IPS DF 4.7 (cell line): ENCODE measurements around the gene CCDC63.
"Not testable (repeated sequence)": the region's sequence is repeated elsewhere in the genome, so short reads cannot be mapped to it uniquely, and the experiment has no call there.

Source experiments
- DNase-seq: peaks from one replicate; pipeline ENCODE4 v3.0.0-alpha.2; 2013; ENCODE audit warnings: low spot score; ENCODE audit errors: extremely low read depth

Gene CCDC63

DNA sequence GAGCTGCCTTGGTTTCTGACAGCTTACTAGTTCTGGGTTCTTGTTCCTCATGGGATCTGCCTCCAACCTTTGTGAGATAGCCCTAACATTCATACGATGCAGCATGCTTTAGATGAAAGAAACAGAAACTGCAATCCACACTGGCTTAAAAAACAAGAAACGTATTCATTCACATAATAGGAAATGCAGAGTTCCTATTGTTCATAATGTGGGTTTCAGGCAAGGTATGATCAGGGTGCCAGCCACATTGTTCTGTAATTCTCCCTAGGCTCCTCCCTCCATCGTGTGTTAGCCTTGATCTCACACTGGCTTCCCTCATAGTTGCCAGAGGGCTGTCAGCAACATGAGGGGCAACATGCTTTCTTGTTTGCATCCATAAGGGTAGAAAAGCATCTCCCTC is 2.7 kb upstream of the CCDC63 start:
- no peak for DNase-seq

DNA sequence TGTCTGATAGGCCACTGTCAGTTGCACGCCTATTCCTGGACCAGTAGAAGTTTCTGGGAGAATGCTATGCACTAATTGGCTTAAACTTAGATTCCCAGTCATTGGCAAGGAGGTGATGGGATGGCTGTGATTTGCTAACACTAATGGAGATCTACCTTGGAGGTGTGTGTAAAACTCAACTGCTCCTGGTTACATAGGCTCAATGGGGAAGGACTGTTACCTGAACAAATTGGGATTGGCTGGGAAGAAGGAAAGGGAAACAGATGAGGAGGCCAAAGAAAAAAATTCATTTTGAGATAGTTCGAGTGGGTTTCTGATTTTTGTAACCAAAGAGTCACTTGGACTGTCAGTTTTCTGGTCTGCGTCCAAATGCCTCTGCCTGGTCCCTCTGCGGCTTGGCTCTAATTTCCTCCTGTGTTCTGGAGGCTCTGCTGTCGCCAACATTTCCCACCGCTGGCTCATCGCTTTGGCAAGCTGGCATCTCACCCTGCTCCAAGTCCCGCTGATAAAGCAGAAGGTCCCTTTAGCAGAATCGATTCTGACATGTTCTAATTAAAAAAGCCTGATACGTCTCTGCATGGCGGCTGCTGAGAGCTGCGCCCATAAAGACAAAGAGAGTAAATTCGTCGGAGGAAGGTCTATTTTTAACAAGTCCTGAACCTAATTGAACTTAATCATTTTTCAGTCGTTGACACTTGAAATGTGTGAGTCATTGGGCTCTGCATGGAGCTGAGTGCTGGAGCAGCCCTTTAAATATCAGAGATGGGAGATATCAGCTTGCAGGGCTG is 2.0 kb upstream of the CCDC63 start:
- DNase-seq, result no peak

DNA sequence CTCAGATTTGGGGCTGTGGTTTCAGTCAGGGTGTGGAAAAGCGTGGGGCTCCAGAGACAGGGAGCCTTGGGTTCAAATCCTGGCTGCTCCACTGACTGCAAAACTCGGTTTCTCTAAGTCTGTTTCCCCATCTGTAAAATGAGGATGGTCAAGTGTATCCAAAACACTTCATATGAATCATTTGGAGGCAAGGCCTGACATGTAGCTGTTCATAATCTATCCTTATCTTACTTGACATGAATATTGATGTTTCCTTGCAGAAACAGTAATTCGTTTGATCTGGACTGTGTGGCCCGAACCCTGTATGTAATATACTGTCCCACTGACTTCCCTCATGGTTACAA is 1.5 kb upstream of the CCDC63 start:
- DNase-seq, result no peak

DNA sequence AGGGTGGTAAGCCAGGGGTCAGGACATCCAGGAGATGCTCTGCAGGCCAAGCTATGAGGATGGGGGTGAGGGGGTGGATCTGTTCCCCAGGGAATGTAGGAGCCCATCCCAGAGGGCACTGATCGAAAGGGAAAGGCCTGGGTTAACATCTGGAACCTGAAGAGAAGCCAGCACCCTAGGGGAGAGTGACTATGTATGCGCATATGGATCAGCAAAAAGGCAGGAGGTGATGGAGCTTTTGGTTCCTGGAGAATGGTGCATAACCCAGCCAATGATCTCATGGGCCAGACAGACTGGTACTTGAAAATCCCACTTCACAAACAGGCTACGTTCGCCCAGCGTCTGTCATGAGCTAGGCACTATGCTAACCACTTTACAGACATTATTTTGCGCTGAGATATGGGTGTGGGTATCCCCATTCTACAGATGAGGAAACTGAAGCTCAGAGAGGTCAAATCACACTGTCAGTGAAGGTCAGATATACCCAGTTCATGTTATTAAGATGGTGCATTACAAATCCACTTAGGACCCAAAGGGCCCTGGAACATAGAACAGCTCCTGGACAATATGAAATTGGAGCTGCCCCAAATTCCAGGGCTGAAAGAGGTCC is 1.6 kb downstream of the CCDC63 start:
- no peak for DNase-seq

DNA sequence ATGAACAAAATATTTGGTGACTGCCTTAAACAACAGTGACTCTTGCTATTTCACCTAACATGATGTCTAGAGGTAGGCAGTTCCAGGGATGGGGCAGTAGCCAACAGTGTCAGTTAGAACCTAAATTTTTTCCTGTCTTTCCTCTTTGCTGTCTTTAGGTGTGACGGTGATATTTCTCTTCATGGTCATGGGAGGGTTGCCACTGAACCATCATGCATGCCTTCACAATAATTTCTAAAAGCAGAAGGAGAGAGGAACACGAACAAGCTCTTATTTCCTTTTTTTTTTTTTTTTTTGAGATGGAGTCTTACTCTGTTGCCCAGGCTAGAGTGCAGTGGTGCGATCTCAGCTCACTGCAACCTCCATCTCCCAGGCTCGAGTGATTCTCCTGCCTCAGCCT is 2.4 kb downstream of the CCDC63 start:
- no peak for DNase-seq

DNA sequence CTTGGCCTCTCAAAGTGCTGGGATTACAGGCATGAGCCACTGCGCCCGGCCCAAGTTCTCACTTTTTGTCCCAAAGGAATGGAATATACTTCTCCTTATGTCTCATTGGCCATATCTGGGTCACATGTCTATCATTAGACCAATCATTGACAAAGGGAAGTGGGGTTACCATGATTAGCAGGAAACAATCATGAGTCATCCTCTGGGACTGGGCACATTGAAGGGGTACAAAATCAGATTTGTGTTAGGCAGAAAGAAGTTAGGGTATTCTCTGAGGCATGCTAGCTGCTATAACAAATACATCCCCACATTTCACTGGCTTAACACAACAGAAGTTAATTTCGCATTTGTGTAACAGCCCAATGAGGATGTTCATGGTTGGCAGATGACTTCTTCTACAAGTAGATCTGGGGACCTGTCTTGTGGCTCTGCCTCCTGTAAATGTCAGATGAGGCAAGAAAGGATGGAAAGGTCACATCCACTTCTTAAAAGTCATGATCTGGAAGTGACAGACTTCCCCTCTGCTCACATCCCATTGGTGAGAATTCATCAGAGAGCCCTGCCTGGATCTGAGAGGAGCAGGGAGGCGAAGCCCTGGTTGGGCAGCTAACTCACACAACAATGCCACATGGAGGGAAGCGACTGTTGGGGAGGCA is 3.1 kb downstream of the CCDC63 start:
- DNase-seq, result no peak

DNA sequence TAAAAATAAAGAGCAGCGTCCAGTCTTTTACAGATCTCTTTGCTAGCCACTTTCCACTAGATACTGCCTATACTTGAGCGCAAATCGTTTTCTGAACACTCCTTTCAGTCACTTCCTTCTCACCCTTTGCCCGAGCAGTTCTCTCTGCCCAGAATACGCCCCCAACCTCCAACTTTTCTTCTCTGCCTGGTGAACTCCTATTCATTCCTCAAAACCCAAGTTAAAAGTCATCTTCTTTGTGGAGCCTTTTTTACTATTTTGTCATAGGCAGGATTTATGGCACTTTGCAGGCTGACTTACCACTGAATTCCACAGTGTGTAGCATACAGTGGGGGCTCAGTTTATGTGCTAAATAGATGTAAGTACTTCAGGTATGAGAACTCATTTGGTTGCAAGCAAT is 4.0 kb downstream of the CCDC63 start:
- DNase-seq, result no peak

DNA sequence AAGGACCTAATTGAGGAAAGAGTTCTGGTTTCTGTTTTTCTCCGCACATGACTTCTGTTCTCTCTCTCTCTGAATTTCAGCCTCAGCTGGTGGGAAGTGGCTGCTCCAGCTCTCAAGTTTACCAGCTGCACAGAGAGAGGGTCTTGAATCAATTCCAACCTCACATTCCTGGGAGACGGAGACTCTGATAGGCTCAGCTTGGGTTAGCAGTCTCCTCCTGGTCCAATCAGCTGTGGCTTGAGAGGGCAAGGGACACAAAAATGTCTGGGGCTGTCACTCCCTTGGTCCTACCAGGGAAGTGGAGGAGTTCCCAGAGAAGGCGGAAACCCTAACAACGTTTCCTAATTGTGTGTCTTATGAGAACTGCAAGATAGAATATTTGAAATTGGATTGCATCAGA is 7.0 kb downstream of the CCDC63 start:
- DNase-seq, result no peak

DNA sequence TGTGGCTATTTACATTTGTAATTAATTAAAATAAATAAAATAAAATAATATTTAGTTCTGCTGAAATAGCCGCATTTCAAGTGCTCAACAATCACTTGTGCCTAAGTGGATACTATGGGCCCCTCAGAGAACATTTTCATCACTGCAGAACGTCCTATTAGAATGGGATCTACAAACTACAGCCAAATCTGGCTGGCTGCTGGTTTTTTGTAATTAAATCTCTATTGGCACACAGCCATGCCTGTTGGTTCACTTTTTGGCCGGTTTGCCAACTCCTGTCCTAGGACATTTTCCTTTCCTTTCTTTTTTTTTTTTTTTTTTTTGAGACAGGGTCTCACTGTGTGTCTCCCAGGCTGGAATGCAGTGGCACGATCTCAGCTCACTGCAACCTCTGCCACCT is 9.8 kb downstream of the CCDC63 start:
- DNase-seq, result no peak

DNA sequence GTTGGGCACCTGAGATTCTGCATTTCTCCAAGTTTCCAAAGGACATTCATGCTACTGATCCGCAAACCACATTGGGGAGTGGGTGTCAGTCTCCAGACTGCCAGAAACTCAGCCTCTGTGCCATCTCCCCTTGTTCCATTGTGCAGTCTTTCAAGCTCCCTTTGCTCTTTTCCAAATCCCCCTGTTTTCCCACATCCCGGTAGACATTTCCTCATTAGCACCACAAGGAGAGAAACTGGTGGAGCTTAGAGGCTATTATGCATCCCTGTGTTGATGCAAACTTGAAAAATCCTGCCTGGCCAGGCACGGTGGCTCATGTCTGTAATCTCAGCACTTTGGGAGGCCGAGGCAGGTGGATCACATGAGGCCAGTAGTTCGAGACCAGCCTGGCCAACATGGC is 10.7 kb downstream of the CCDC63 start:
- no peak for DNase-seq

DNA sequence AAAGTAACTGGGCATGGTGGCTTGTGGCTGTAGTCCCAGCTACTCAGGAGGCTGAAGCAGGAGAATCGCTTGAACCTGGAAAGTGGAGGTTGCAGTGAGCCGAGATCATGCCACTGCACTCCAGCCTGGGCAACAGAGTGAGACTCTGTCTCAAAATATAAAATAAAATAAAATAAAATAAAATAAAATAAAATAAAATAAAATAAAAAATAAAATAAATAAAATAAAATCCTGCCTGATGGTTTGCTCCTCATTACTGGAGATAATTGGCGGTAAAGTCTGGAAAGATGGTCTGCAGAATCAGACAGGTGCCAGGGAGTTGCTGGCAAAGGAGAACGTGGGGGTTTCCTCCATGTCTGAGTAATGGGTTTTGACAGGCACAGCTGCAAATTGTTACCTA is 11.2 kb downstream of the CCDC63 start:
- not testable (repeated sequence) for DNase-seq

DNA sequence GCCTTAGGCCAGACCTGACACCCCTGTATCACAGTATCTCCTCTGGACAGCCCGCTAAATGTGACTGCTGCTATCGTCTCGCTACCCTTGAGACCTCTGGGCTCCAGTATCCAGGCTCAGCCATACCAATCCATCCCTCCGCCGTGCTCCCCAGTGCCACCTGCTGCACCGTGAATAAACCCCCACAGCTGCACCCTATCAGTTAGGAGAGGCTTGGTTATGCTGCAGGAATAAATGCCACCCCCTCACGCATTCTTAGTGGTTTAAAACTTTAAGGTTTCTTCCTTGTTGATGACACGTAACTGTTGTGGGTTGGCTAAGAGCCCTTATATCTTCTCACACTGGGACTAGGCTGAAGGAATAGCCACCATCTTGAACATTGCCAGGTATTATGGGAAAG is 12.1 kb downstream of the CCDC63 start:
- no peak for DNase-seq

DNA sequence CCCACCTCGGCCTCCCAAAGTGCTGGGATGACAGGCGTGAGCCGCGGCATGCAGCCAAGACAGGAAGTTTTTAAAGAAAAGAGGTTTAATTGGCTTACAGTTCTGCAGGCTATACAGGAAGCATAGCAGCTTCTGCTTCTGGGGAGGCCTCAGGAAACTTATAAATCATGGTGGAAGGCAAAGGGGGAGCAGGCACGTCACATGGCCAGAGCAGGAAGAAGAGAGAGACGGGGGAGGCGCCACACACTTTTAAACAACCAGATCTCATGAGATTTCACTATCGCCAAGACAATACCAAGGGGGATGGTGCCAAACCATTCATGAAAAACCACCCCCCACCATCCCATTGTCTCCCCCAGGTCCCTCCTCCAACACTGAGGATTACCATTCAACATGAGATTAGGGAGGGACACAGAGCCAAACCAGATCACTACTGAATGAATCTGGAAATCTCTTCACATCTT is 14.1 kb downstream of the CCDC63 start:
- DNase-seq, result no peak

DNA sequence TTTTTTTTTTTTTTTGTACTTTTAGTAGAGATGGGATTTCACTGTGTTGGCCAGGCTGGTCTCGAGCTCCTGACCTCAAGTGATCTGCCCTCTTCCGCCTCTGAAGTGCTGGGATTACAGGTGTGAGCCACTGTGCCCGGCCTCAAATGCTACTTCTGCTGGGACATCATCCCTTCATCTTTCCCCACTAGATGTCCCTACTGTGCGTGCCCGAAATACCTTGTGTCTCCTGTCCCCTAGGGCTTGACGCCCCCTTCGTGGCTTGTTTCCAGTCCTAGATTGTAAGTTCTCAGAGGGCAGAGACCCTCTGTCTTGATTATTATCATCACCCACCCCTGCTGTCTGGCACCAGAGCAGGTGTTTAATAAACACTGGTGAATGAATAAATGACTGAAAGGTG is 14.9 kb downstream of the CCDC63 start:
- no peak for DNase-seq

DNA sequence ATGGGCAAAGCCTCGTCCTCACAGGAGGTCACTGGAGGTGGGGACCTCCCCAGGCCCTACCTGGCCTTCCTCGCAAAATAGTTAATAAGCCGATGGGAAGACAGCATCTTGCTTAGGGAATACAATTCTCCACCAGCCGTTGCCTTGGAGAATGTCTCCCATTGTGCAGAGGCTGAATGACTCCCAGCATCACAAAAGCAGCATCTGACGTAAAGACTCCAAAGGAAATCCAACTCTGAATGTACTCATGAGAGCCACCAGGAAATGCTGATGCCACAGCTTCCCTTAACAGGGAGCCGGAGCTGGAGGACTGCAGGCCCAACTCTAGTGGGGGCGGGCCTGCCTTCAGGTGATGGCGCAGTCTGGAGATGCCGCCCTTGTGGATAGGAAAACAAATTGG is 15.5 kb downstream of the CCDC63 start:
- no peak for DNase-seq

DNA sequence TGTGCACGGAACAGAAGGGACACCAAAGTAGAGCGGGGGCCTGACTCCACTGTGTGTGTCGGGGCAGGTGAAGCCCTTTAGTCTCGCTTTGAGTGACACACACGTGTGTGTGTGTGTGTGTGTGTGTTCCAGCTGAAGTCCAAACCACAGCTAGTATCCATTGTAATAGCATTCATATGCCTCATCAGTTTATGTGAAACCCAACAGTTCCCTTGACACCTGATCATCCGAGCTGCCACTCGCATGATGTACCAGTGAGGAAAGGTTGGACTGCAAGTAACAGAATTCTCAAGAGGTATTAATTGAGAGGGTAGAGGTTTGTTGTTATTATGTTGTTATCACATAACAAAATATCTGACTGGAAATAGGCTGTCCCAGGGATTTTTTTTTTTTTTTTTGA is 16.4 kb downstream of the CCDC63 start:
- DNase-seq, result no peak

DNA sequence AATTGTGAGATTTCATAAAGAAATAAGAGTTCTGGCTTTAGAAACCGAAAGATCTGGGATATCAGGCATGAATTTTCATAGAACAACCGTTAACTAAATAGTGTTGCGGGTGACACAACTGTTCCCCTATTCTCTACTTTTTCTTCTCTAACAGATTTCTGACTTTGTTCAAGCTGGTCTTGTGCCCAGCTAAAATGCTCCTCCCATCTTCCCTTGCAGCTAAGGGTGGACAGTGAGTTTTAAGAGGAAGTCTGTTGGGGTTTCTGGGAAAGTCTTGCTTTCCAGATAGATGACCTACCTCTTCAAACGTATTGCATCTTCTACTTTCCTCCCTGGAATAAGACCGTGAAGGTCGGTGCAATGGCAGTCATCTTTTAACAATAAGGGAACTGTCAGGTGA is 18.7 kb downstream of the CCDC63 start:
- no peak for DNase-seq

DNA sequence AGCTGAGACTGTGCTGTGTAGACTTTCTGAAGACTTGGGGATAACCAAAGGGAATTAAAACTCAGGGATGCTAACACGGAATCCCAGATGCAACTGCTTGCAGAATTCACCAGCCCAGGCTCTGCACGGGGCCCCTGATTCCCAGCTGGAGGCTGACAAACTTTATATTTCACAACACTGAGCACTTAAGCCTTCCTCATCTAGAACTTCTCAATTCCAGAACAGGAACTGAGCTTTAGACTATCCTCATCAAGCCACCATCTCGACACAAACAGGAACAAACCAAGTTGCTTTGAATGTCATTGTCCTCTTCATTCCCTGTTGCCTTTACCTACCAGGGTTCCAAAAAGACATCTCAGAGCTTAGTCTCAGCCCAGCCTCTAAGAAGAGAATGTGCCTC is 22.2 kb downstream of the CCDC63 start:
- no peak for DNase-seq

DNA sequence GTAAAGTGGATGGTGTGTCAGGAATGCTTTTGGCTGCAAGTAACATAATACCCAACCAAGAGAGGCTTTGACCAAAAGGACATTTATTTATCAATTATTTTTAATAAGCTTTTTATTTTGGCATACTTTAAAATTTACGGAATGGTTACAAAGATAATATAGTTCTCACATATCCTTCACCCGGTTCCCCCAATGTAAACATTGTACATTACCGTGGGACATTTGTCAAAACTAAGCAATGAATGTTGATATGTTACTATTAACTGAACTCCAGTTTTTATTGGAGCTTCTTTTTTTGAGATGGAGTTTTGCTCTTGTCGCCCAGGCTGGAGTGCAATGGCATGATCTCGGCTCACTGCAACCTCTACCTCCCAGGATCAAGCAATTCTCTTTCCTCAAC is 23.0 kb downstream of the CCDC63 start:
- DNase-seq, result no peak

DNA sequence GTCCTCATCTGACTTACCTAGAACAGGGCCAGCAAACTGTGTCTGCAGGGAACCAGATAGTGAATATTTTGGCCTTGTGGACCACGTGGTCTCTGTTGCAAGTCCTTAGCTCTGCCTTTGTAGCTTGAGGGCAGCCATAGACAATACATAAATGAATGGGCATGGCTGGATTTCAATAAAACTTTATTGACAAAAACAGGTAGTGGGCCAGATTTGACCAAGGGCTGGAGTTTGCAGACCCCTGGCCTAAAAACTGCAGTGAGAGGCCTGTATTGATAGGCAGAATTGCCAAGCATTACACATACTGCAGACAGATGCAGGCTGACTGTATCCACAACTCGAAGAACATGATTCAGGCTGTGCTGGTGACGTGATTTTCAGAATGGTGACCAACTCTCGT is 25.3 kb downstream of the CCDC63 start:
- no peak for DNase-seq

DNA sequence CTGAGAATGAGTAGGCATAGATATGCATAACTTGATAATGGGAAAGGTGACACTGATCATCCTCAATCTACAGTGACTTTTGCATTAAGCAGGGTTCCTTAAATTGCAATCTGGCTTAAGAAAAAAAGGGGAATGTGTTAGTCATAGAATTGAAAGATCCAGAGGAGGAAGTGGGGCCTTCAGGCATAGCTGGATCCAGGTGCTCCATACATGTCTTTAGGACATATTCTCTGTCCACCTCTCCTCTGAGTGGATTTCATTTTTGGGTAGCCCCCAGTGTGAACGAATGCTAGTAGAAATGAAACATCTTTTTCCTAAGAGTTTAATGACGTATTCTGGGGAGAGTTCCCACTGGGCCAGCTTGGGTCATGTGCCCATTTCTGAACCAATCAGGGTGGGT is 27.6 kb downstream of the CCDC63 start:
- DNase-seq, result no peak

DNA sequence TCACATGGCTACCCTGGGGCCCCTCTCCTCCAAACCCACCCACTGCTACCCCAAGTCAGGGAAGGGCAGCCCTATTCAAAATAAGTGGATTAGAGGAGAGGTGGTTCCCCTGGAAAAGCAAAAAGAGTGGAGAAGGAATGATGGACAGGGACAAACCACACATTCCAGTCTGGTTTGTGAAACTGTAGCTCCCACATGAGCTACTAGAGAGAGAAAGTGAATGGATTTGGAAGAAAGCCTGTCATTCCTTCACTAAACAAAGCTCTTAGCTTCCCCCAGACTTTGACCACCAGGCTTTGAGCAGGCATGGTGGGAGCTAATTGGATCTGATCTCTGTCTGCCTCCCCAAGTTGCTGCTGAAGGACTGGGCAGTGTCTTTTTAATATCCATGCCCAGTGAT is 28.0 kb downstream of the CCDC63 start:
- DNase-seq, result no peak

DNA sequence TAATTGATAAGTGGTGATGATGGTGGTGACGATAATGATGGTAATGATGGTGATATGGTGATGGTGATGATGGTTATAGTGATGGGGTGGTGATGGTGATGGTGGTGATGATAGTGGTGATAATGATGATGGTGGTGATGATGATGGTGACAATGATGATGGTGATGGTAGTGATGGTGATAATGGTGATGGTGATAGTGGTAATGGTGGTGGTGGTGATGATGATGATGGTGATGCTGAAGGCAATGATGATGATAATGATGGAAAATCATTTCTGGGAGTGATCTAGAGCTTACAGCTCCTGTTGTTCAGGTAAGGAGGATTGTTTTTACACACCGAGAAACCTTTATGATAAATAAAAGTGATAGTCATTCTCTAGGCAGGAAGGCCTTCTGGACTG is 33.9 kb downstream of the CCDC63 start:
- DNase-seq, result no peak
